ENCODE data around the gene RAB11FIP3. TPM values are rescaled to one million over a fixed set of nuclear protein-coding genes. Genes with fewer than 3 reads are reported as not detected.
A peak's percentile ranks its signal among the peaks of the same experiment; 100 is the strongest.
"Not testable (repeated sequence)": the region's sequence is repeated elsewhere in the genome, so short reads cannot be mapped to it uniquely, and the experiment has no call there.

Gene RAB11FIP3
- total RNA-seq, 2 donors from 2014 or later, result 39.9 to 45.1 TPM

- Mint-ChIP-seq H3K4me3 (no peak overlapping the region), H3K4me1 (peaks cover 7% of the 10 kb centered on the region), H3K36me3 (ENCODE audit: low read depth) (no peaks in the 10 kb centered on the region), H3K27ac (no peak overlapping the region), H3K27me3 (no peaks in the 10 kb centered on the region)
- no peaks in the 10 kb centered on the region for H3K9me3 ChIP-seq (ENCODE audit: control insufficient read depth, low read length, poor library complexity, severe bottlenecking)
- ATAC-seq (no peak), DNase-seq (no peak)
These were observed 45.0 kb downstream of the RAB11FIP3 start for GRCh38 chr16:470418-470817.

GRCh38 chr16:471353-472198 is 46.1 kb downstream of the RAB11FIP3 start:
- DNase-seq (no peak), ATAC-seq (no peak)
- peaks cover 7% of the 10 kb centered on the region for H3K4me1 Mint-ChIP-seq
- H3K27ac Mint-ChIP-seq, result no peak overlapping the region
- H3K9me3 ChIP-seq (ENCODE audit: control insufficient read depth, low read length, poor library complexity, severe bottlenecking), result no peaks in the 10 kb centered on the region
- no peaks in the 10 kb centered on the region for H3K36me3 Mint-ChIP-seq (ENCODE audit: low read depth)
- H3K27me3 Mint-ChIP-seq, result no peaks in the 10 kb centered on the region
- no peak overlapping the region for H3K4me3 Mint-ChIP-seq

- Mint-ChIP-seq H3K4me1 (peaks cover 4% of the 10 kb centered on the region), H3K36me3 (ENCODE audit: low read depth) (no peaks in the 10 kb centered on the region), H3K27ac (no peak overlapping the region), H3K4me3 (no peak overlapping the region), H3K27me3 (no peaks in the 10 kb centered on the region)
- ATAC-seq (no peak), DNase-seq (no peak)
- no peaks in the 10 kb centered on the region for H3K9me3 ChIP-seq (ENCODE audit: control insufficient read depth, low read length, poor library complexity, severe bottlenecking)
These were observed 46.7 kb downstream of the RAB11FIP3 start for GRCh38 chr16:472199-472504.

GRCh38 chr16:473046-474043 is 47.9 kb downstream of the RAB11FIP3 start:
- no peak for ATAC-seq
- Mint-ChIP-seq H3K27me3 (no peaks in the 10 kb centered on the region), H3K36me3 (ENCODE audit: low read depth) (no peaks in the 10 kb centered on the region), H3K27ac (no peak overlapping the region), H3K4me1 (peaks cover 3% of the 10 kb centered on the region), H3K4me3 (peak overlapping the region; percentile 49)
- H3K9me3 ChIP-seq (ENCODE audit: control insufficient read depth, low read length, poor library complexity, severe bottlenecking), result no peaks in the 10 kb centered on the region
- DNase-seq, result no peak

- Mint-ChIP-seq H3K27me3 (no peaks in the 10 kb centered on the region), H3K36me3 (ENCODE audit: low read depth) (no peaks in the 10 kb centered on the region), H3K27ac (no peak overlapping the region), H3K4me3 (no peak overlapping the region), H3K4me1 (peaks cover 3% of the 10 kb centered on the region)
- DNase-seq, result no peak
- no peak for ATAC-seq
- H3K9me3 ChIP-seq (ENCODE audit: control insufficient read depth, low read length, poor library complexity, severe bottlenecking), result no peaks in the 10 kb centered on the region
These were observed 49.1 kb downstream of the RAB11FIP3 start for GRCh38 chr16:474420-475122.

- Mint-ChIP-seq H3K36me3 (ENCODE audit: low read depth) (no peaks in the 10 kb centered on the region), H3K4me3 (no peak overlapping the region), H3K27me3 (no peaks in the 10 kb centered on the region), H3K4me1 (peaks cover 3% of the 10 kb centered on the region), H3K27ac (no peak overlapping the region)
- DNase-seq (no peak), ATAC-seq (no peak)
- H3K9me3 ChIP-seq (ENCODE audit: control insufficient read depth, low read length, poor library complexity, severe bottlenecking), result no peaks in the 10 kb centered on the region
These were observed 50.6 kb downstream of the RAB11FIP3 start for GRCh38 chr16:476039-476438.

- Mint-ChIP-seq H3K27me3 (no peaks in the 10 kb centered on the region), H3K4me3 (no peak overlapping the region), H3K27ac (peak overlapping the region; percentile 21), H3K36me3 (ENCODE audit: low read depth) (no peaks in the 10 kb centered on the region), H3K4me1 (peaks cover 2% of the 10 kb centered on the region)
- no peak for ATAC-seq
- no peak for DNase-seq
- no peaks in the 10 kb centered on the region for H3K9me3 ChIP-seq (ENCODE audit: control insufficient read depth, low read length, poor library complexity, severe bottlenecking)
These were observed 52.1 kb downstream of the RAB11FIP3 start for GRCh38 chr16:477301-478157.

- peak overlapping the region; percentile 21 for H3K27ac Mint-ChIP-seq
These were observed 52.8 kb downstream of the RAB11FIP3 start for GRCh38 chr16:478287-478686.

GRCh38 chr16:482468-483185 is 57.2 kb downstream of the RAB11FIP3 start:
- Mint-ChIP-seq H3K27me3 (no peaks in the 10 kb centered on the region), H3K4me3 (no peak overlapping the region), H3K36me3 (ENCODE audit: low read depth) (no peaks in the 10 kb centered on the region), H3K27ac (no peak overlapping the region), H3K4me1 (peaks cover 2% of the 10 kb centered on the region)
- H3K9me3 ChIP-seq (ENCODE audit: control insufficient read depth, low read length, poor library complexity, severe bottlenecking), result no peaks in the 10 kb centered on the region
- DNase-seq, result no peak
- ATAC-seq, result no peak

More at GRCh38 chr16:478287-478686, 52.8 kb downstream of the RAB11FIP3 start:
- not testable (repeated sequence) for H3K9me3 ChIP-seq (ENCODE audit: control insufficient read depth, low read length, poor library complexity, severe bottlenecking); DNase-seq; ATAC-seq; H3K4me1 Mint-ChIP-seq; H3K4me3 Mint-ChIP-seq; H3K27me3 Mint-ChIP-seq; H3K36me3 Mint-ChIP-seq (ENCODE audit: low read depth)

- no peak overlapping the region for H3K27ac Mint-ChIP-seq
- no peak overlapping the region for H3K4me3 Mint-ChIP-seq
- H3K27me3 Mint-ChIP-seq, result no peaks in the 10 kb centered on the region
- H3K36me3 Mint-ChIP-seq (ENCODE audit: low read depth), result peaks cover 2% of the 10 kb centered on the region
- ATAC-seq, result no peak
- no peak for DNase-seq
- H3K9me3 ChIP-seq (ENCODE audit: control insufficient read depth, low read length, poor library complexity, severe bottlenecking), result no peaks in the 10 kb centered on the region
- H3K4me1 Mint-ChIP-seq, result peaks cover 4% of the 10 kb centered on the region
These were observed 58.1 kb downstream of the RAB11FIP3 start for GRCh38 chr16:483341-484075.

GRCh38 chr16:489606-490005 is 64.2 kb downstream of the RAB11FIP3 start:
- no peak overlapping the region for H3K4me3 Mint-ChIP-seq
- H3K36me3 Mint-ChIP-seq (ENCODE audit: low read depth), result peaks cover 2% of the 10 kb centered on the region
- no peaks in the 10 kb centered on the region for H3K27me3 Mint-ChIP-seq
- H3K4me1 Mint-ChIP-seq, result peaks cover 4% of the 10 kb centered on the region
- DNase-seq, result no peak
- ATAC-seq, result no peak
- no peak overlapping the region for H3K27ac Mint-ChIP-seq
- H3K9me3 ChIP-seq (ENCODE audit: control insufficient read depth, low read length, poor library complexity, severe bottlenecking), result no peaks in the 10 kb centered on the region

All from T-helper 17 cell (primary cell).